ENCODE data around the gene ACADSB.

Gene ACADSB

DNA sequence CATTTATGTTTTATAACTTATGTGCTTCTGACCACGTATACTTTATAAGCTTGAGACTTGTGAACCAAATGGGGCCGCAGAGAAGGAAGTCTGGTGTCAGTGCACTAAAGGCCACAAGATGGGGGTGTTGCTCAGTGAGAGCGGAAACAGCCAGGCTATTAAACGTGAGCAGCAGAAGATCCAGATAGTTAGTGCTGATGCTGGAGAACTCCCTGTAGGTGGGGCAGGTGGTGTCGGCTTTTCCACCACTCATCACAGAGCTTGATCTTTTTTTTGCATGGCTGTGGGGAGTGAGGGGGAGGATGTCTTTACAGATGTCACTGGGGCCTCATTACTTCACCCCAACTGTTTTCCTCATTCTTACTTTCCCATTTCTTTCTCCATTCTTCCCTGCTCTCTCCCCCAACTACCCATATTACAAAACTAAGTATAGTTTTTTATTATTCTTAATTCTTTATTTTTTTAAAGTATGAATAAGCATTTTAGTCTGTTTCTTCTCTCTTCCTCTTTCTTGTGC, 34.7 kb downstream of the ACADSB start:
- peak; percentile 59 for DNase-seq

GRCh38 chr10:123044391-123044790, 35.6 kb downstream of the ACADSB start:
- no peak for DNase-seq

DNA sequence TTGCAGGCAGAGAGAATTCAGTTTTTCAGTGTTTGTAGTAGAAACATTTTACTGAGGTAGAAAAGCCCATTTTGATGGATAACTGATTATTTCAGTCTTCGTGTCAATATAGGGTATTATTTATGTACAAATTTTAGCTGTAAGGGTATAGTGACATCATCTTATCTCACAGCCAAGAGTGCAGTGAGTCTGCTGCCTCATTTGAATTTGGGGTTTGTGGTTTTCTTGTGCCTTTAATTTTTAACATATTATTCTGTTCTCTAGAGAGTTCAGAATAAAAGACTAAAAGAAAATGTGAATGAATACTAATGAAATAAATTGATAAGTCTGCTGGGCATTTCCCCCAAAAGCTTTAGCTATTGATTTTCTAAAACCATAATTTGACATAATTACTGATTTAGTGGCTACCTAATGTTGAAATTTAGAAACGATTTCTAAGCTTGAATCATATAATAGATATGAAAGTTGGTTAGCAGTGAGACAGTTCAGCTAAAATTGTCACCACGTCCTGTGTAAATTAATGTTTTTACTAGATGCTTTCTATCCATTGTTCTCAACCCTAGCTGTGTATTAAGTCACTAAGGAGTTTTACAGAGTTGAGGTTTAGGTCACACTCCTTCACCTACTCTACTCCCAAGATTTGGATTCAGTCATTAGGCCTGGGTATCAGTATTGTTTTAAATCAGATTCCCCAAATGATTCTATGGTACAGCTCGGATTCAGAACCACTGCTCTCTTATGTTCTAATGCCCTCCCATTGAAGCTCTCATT, 37.3 kb downstream of the ACADSB start:
- no peak for DNase-seq

DNA sequence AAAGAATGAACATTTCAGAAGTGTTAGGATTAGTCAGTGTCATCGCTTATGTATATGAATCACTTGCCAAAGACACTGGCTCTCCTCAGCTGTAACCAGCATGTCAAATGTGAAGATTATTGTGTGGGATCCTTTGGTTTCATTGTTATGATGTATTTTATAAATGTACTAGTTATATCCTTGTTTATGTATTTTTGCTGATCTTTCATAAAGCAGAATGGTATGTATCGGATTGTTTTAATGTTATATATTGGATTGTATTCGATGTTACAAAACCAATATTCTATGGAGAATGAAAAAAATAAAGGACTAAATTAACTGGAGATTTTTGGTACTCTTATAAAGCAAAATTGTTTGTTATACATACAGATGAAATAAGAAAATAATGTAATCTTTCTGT, 49.2 kb downstream of the ACADSB start:
- DNase-seq = no peak

GRCh38 chr10:123061865-123062264, 53.1 kb downstream of the ACADSB start:
- no peak for DNase-seq

GRCh38 chr10:123062726-123063125, 53.9 kb downstream of the ACADSB start:
- DNase-seq = no peak

DNA sequence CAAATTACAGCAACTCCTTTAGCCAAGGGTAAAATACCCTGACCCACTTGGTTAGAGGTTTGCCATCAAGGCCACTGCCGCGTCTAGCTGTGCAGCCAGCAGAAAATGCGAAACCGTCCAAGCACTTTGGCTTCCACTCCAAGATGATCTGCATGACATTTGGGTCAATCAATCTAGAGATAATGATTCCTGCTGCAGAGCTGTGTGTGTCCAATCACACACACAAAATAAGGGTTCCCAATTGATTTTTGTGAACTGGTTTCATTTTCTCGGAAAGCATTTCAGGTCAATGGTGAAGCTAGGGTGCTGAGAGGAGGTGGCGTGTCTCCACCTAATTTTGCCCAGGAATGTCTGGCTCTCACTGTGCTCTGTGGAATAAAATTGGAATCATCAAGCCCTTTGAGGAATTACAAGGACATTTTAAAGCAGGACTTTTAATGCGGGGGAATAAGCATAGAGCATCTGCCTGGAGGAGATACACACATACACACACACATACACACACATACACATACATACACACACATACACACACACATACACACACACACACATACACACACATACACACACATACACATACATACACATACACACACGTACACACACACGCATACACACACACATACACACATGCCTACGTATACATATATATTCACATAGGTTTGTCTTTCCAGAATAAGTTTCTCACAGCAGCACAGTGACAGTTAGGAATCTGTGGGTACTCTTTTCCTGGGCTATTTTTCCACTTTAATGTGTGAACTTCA, 59.5 kb downstream of the ACADSB start:
- DNase-seq = no peak

DNA sequence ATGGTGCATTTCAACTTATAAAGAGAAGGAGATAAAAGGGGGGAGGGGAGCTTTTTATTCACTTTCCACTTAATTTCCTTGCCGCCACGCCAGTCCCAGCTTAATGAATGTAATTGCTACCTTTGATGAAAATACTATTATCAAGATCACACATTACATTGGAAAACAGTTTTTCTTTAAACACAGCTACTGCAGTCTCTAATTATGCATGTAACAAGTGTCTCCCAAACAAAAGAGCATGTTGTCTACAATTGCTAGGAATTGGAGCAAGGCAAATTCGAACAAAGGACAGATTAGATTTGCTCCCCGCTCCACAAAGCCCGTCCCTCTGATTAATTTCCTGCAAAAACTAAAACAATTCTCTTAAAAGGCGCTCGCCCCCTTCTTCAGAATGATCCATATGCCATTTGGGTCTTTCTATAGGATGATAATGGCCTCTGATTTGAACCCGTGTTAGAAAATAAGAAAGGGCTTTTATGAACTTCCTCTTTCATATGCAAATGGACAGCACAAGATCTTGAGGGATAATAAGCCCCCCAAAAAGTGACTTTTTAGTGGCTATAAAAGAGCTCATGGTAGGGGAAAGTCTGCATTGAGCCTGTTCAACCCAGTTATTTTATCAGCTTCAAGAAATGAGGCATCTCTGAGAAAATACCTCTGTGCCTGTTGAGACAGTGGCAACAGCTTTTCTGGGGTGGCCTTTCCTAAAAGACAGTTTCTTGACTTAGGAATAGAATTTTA, 60.6 kb downstream of the ACADSB start:
- DNase-seq = no peak

GRCh38 chr10:123073187-123073586, 64.4 kb downstream of the ACADSB start:
- no peak for DNase-seq

- DNase-seq = no peak
Observed at GRCh38 chr10:123074215-123074614, 65.4 kb downstream of the ACADSB start.

GRCh38 chr10:123081896-123082295, 73.1 kb downstream of the ACADSB start:
- DNase-seq = no peak

DNA sequence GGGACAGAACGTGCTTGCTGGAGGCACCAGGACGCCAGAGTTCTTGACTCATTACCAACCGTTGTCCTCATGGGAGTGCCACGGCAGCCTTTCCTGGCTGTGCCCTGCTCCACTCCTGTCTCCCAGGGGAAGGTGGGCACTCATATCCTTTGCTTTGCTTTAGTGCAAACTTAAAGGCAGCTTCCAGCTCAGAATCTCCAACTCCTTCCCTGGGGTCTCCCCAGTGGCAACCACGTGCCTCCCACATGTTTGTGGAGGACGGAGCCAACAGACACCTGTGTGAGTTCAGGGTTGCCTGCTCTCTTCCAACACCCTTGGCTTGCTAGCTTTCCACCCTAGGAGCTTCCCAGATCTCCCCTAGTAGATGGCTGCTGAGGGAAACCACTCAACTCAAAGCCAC, 75.0 kb downstream of the ACADSB start:
- DNase-seq = no peak

DNA sequence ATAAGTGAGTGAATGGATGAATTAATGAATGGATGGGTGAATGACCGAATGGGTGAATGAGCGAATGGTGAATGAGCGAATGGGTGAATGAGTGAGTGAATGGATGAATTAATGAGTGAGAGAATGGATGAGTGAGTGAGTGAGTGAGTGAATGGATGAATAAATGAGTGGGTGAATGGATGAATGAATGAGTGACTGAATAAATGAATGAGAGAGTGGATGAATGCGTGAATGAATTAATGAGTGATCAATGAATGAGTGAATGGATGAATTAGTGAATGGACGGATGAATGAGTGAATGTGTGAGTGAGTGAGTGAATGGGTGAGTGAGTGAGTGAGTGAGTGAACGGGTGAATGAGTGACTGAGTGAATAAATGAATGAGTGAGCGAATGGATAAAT, 77.5 kb downstream of the ACADSB start:
- DNase-seq = no peak

- no peak for DNase-seq
Observed at GRCh38 chr10:123087348-123087747, 78.5 kb downstream of the ACADSB start.

GRCh38 chr10:123087786-123088185, 79.0 kb downstream of the ACADSB start:
- DNase-seq = no peak

DNA sequence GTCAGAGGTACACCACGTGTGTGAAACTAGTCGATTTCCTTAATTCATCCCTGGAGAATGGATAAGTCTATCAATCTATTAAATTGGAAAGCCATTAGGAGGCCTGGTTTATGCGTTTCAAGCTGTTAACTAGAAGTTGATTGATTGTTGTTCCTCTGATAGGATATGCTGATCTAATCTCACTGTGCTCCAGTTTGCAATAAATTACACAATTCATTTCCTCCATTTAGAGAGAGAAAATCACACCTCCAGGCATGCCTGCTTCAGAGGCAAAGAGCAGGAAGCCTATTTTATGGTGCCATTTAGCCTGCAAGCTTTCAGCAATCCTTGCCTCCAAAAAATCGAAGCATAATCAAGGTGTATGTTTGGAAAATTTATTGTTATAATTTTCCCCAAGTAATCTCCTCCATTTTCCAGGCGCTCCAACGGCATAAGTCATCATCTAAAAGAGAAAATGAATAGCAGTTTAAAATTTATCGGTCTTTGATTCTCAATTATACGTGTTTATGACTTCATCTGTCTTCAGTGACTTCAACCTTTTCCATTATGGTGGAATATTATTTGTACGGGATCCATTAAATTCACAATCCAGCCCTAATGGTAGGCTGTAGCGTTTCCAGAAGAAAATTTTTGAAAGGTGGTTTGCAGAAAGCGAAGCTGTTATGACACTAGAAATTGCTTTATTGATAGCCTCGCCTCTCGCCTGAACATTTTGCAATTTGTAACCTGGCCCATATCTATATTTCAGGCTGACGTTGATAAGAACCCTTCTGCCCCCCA, 84.0 kb downstream of the ACADSB start:
- no peak for DNase-seq

DNA sequence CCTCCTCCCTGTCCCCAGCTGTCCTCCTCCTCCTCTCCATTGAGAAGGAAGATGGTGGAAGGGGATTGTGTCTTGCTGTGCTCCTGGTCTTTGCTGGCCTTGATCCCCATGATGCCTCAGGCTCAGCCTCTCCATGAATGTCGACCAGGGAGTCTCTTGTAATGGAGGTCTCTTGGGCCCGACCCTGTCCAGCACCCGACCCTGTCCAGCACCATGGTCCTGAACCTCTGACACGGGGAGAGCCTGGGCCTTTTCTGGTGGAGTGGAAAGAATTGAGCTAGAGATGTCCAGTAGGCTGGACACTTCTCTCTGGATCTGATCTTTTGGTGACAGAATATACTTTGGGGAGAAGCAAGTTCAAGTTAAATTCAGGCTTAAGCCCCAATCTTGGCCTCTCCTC, 84.7 kb downstream of the ACADSB start:
- DNase-seq = no peak

- no peak for DNase-seq
Observed at GRCh38 chr10:123096452-123096851, 87.6 kb downstream of the ACADSB start.

DNA sequence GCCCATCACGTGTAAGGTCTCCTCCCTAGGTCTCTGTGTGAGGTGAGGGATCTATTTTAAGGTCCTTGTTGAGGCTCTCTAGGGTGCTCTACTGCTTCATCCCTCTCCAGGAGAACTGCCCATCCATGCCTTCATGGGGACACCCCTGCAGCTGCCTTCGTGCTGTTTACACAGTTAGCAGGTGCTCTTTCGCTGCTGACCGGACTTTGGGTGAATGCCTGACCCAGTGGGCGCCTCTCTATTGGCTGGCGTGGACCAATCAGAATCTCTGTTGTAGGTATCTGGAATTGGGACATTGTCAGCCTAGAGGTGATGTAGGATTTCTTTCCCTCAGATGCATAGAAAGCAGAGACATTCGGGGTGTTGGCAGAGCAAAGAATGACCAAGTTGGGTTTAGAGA, 88.2 kb downstream of the ACADSB start:
- no peak for DNase-seq

- DNase-seq = no peak
Observed at GRCh38 chr10:123100030-123100762, 91.4 kb downstream of the ACADSB start.

- no peak for DNase-seq
Observed at GRCh38 chr10:123101872-123102271, 93.1 kb downstream of the ACADSB start.

GRCh38 chr10:123102673-123103072, 93.9 kb downstream of the ACADSB start:
- DNase-seq = no peak
